ENCODE data around the gene PALLD. TPM values are rescaled to one million over a fixed set of nuclear protein-coding genes. Genes with fewer than 3 reads are reported as not detected.

Gene PALLD
- total RNA-seq, 1 donor from 2014 or later = 204 TPM

DNA sequence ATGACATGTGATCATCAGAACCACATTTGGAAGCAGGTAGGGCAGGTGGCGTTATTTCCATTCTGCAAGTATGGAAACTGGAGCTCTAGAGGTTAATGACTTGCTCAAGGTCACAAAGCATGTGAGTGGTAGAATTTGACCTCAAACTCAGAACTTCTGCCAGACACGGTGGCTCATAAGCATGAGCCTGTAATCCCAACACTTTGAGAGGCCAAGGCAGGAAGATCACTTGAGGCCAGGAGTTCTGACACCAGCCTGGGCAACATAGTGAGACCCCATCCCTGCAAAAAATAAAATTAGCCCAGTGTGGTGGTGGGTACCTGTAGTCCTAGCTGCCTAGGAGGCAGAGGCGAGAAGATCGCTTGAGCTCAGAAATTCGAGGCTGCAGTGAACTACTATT, 139.2 kb downstream of the PALLD start:
- no peaks in the 10 kb centered on the region for H3K27me3 ChIP-seq
- no peaks in the 10 kb centered on the region for H3K36me3 ChIP-seq
- H3K9me3 ChIP-seq = no peaks in the 10 kb centered on the region
- intact Hi-C loops (cut with DNase I) = loop anchor here (2.0 kb wide), 1 partner anchor 21 kb away; no protein-coding TSS in a partner anchor
- H3K27ac ChIP-seq = peak overlapping the region; percentile 81 to 89
- H3K4me1 ChIP-seq = peaks cover 4 to 30% of the 10 kb centered on the region in 2 donors
- no peak for DNase-seq (ENCODE audit: low spot score in 2 of 2)
- TF ChIP-seq, protein P1, sequence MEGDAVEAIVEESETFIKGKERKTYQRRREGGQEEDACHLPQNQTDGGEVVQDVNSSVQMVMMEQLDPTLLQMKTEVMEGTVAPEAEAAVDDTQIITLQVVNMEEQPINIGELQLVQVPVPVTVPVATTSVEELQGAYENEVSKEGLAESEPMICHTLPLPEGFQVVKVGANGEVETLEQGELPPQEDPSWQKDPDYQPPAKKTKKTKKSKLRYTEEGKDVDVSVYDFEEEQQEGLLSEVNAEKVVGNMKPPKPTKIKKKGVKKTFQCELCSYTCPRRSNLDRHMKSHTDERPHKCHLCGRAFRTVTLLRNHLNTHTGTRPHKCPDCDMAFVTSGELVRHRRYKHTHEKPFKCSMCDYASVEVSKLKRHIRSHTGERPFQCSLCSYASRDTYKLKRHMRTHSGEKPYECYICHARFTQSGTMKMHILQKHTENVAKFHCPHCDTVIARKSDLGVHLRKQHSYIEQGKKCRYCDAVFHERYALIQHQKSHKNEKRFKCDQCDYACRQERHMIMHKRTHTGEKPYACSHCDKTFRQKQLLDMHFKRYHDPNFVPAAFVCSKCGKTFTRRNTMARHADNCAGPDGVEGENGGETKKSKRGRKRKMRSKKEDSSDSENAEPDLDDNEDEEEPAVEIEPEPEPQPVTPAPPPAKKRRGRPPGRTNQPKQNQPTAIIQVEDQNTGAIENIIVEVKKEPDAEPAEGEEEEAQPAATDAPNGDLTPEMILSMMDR (IDR thresholded peaks at IDR 0.05) = no peak
- no peak overlapping the region for H3K4me3 ChIP-seq

DNA sequence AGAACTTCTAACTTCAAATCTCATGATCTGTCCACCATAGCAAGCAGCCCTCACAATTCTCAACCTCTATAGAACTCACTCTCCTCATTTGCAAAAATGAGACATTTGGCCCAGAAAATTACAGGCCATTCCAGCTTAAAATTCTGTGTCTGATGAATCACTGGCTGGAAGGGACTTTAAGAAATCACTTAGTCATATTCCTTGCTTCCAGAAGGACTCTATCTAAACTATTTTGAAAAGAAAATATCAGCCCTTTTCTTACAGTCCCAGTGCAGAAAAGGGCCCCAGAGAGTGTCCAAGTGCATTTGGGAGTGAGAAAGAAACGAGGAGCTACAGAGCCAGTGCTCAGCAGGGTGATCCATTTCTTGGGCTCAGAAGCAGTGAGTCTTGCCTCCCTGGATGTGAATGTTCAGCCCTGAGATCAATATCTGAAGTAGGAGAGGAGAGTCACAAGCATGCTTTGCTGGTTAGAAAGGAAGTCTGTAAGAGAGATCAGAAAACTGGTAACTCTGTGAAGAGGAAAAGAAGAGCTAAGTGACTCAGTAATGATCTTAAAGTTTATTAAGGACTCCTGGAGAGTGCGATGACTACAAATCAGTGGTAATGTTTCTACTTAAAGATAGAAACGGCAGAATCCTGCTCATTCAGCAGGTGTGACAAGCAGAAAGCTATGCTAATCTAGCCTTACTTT, 139.8 kb downstream of the PALLD start:
- peaks cover 4 to 30% of the 10 kb centered on the region in 2 donors for H3K4me1 ChIP-seq
- intact Hi-C loops (cut with DNase I) = loop anchor here (2.0 kb wide), 1 partner anchor 20 kb away; no protein-coding TSS in a partner anchor
- peak overlapping the region; percentile 81 to 89 for H3K27ac ChIP-seq
- no peaks in the 10 kb centered on the region for H3K27me3 ChIP-seq
- TF ChIP-seq, protein P1 (IDR thresholded peaks at IDR 0.05) = no peak
- no peaks in the 10 kb centered on the region for H3K36me3 ChIP-seq
- H3K9me3 ChIP-seq = no peaks in the 10 kb centered on the region
- peak overlapping the region in 1 of 2 donors; percentile 8 for H3K4me3 ChIP-seq
- no peak for DNase-seq (ENCODE audit: low spot score in 2 of 2)

- H3K4me3 ChIP-seq = no peak overlapping the region
- no peaks in the 10 kb centered on the region for H3K27me3 ChIP-seq
- peak overlapping the region in 1 of 2 donors; percentile 89 for H3K27ac ChIP-seq
- no peaks in the 10 kb centered on the region for H3K36me3 ChIP-seq
- peaks cover 4 to 28% of the 10 kb centered on the region in 2 donors for H3K4me1 ChIP-seq
- no peaks in the 10 kb centered on the region for H3K9me3 ChIP-seq
- intact Hi-C loops (cut with DNase I) = loop anchor here (2.0 kb wide), 1 partner anchor 19 kb away; no protein-coding TSS in a partner anchor
- TF ChIP-seq, protein P1 (IDR thresholded peaks at IDR 0.05) = no peak
- DNase-seq (ENCODE audit: low spot score in 2 of 2) = no peak
These were observed 141.3 kb downstream of the PALLD start for GRCh38 chr4:168637872-168638756.

GRCh38 chr4:168639914-168640313, 143.1 kb downstream of the PALLD start:
- Histone ChIP-seq H3K27ac (no peak overlapping the region), H3K4me3 (no peak overlapping the region), H3K27me3 (no peaks in the 10 kb centered on the region), H3K4me1 (peaks cover 4 to 20% of the 10 kb centered on the region in 2 donors), H3K9me3 (no peaks in the 10 kb centered on the region), H3K36me3 (no peaks in the 10 kb centered on the region)
- no peak for DNase-seq (ENCODE audit: low spot score in 2 of 2)
- intact Hi-C loops (cut with DNase I) = no loop called here
- TF ChIP-seq, protein P1 (IDR thresholded peaks at IDR 0.05) = no peak

GRCh38 chr4:168641811-168642140, 144.9 kb downstream of the PALLD start:
- TF ChIP-seq, protein P1 (IDR thresholded peaks at IDR 0.05) = no peak
- no peak overlapping the region for H3K4me3 ChIP-seq
- H3K27me3 ChIP-seq = no peaks in the 10 kb centered on the region
- no peak overlapping the region for H3K27ac ChIP-seq
- no peaks in the 10 kb centered on the region for H3K9me3 ChIP-seq
- no peak for DNase-seq (ENCODE audit: low spot score in 2 of 2)
- no peaks in the 10 kb centered on the region for H3K36me3 ChIP-seq
- intact Hi-C loops (cut with DNase I) = no loop called here
- peaks cover 0 to 8% of the 10 kb centered on the region in 2 donors for H3K4me1 ChIP-seq
